DMS53 treated with DMSO at 0.1 percent for 48 hours (cell line): ENCODE results near the gene ZBTB39.

Experiments
- DNase-seq: peaks from one replicate; lab custom pipeline; 2025; ENCODE audit not compliant: unreplicated experiment; lab: John Stamatoyannopoulos, UW

The ZBTB39 gene

DNA sequence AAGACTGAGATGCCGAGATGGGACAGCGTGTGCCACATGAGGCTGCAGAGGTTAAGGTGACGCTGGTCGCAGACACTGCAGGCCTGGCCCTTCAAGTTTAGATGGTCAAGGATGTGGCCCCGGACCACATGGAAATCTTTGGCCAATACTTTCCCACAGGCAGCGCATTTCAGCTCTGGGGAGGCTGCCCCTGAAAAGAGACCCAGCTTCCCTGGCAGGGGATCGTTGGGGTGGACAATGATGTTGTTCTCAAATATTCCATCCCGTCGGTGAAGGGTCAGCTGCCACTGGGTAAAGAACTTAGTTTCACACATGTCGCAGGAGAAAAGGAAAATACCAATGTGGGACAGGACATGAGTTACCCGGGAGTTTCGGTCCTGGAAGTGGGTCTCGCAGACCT lies 3.0 kb downstream of the ZBTB39 start:
- no peak for DNase-seq

- peak; percentile 75 for DNase-seq
Measured at GRCh38 chr12:57001448-57001906, 4.9 kb downstream of the ZBTB39 start.

GRCh38 chr12:57000393-57000792 lies 6.0 kb downstream of the ZBTB39 start:
- no peak for DNase-seq

DNA sequence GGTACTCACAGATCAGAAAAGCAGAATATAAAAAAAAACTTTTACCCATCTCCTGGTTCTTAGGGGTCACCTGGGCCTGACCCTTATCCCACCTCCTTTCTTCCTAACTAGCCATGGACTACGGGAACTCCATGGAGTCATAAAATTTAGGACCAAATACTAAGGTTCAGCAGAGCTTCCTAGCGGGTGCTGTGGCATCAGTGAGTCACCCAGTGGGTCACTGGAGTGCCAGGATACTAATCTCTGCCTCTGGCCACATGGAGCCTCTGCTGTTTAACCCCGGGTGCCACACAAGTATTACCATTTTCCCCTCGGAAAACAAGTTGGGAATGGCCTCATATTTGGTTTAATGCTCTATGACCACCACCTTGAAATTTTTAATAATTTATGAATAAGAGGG lies 6.9 kb downstream of the ZBTB39 start:
- DNase-seq: no peak

- DNase-seq: no peak
Measured at GRCh38 chr12:56998981-56999380, 7.4 kb downstream of the ZBTB39 start.

GRCh38 chr12:56998316-56998715 lies 8.0 kb downstream of the ZBTB39 start:
- DNase-seq: no peak

DNA sequence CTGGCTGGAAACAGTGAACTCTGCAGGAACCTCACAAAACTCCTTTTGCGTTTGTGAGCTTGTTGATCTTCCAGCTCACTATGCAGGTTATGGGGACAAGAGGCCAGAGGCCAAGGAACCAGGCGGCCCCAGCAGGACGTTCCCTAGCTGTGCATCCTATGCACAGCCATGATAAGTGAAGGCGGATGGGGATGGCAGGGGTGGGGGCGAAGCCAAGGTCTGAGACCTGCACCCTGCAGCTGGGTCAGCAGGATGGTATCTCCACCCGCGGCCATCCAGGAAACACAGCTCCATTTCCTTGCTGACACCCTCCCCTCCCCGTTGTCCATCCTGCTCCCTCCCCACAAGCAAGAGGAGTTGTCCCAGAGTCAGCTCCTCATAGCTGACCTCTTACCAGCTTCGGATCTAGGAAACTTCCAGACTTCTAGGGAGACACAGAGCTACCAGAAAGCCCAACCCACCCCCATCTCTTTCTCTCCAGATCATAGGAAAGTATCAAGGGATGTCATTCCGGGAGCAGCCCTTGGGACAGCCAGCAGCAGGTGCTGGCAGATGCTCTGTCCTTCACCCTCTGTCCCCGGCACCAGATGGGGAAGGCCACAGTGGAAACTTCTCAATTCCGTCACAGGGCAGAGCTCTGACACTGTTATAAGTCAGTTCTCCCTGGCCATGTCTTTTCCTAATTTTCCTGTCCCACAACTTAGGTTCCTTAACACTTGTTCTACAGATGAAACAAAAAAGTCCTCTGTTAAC lies 9.4 kb downstream of the ZBTB39 start:
- DNase-seq: no peak

- DNase-seq: no peak
Measured at GRCh38 chr12:56995930-56996496, 10.3 kb downstream of the ZBTB39 start.

GRCh38 chr12:56995201-56995929 lies 11.0 kb downstream of the ZBTB39 start:
- no peak for DNase-seq

GRCh38 chr12:56994231-56994746 lies 12.1 kb downstream of the ZBTB39 start:
- no peak for DNase-seq

- no peak for DNase-seq
Measured at GRCh38 chr12:56993346-56993745, 13.0 kb downstream of the ZBTB39 start.

DNA sequence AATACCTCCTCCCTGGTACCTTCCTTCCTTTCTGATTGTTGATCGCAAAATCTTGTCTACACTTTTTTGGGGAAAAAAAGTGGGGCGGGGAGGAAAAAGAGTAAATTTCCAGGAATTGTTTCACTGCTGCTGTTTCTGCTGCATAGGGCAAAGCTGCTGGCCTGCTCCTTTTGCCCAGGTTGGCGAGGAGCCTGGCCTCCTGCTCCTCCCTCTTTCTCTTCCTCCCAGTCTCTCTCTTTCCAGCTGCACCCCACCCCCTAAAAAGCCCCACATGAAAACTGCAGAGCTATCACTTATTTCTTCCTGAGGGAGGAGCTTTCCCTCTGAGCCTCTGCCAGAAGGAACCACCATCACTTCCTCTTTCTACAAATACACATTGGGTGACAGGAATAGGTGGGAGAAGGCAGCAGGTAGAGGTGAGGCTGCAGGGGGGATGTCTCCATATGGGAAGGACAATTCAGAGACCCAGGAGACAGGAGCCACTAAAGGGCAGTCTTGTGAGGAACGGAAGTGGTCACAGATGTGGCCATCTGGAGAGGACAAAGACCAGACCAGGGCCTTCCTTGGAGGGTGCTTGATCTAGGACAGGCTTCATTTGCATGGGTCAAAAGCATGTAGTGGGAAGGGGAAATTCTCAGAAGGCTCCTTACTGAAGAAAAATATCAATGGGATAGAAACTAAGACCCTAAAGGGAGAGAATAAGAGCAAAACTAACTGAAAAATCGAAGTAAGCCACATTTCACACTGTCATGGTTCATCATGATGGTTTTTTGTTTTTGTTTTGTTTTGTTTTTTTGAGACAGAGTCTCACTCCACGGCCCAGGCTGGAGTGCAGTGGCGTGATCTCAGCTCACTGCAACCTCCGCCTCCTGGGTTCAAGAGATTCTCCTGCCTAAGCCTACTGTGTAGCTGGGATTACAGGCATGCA lies 14.8 kb downstream of the ZBTB39 start:
- DNase-seq: no peak

DNA sequence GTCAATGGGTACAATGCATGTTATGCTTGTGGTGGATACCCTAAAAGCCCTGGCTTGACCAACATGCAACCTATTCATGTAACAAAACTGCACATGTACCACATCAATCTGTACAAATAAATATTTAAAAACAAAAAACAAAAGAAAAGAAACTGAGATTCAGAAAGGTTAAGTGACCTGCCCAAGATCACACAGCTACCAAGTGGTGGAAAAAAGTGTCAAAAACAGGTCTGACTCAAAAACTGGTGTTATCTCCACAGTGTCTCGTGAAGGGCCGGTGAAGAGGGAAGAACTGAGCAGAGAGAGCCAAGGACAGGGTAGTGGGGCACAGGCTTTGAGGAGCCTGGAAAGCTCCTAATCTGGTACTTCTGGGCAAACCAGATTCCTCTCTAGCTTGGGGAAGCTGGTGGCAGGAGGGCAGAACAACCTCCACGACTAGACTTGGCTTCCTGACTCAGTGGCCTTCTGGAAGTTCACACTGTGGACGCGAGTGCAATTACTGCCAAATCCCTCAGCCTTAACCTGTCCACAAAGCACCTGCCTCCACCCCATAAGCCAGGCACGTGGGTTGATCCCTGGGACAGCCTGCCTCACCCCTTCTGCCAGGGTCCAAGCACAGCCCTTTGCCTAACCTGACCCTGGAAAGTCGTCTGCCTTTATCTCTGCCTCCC lies 15.6 kb downstream of the ZBTB39 start:
- DNase-seq: no peak

- DNase-seq: no peak
Measured at GRCh38 chr12:56989861-56990610, 16.3 kb downstream of the ZBTB39 start.

GRCh38 chr12:56988207-56988739 lies 18.1 kb downstream of the ZBTB39 start:
- DNase-seq: no peak

GRCh38 chr12:56987551-56988053 lies 18.7 kb downstream of the ZBTB39 start:
- peak; percentile 86 for DNase-seq

DNA sequence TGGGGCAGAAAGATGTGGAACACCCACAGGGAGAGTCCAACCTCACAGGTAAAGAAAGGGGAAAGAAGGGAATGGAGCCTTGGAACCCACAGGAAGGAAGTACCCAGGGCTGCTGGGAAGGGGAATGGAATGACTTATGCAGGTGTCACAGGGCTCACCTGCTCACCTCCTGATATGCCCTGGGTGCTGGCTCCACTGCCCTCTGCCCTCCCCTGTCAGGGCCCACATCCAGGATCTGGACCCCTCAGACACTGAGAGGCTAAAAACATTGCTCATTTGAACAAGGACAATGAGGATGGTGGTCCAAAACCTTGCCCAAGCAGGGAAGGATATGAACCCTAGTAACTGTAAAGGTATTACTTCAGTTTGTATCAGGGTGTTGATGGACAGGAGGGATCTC lies 19.3 kb downstream of the ZBTB39 start:
- DNase-seq: no peak

DNA sequence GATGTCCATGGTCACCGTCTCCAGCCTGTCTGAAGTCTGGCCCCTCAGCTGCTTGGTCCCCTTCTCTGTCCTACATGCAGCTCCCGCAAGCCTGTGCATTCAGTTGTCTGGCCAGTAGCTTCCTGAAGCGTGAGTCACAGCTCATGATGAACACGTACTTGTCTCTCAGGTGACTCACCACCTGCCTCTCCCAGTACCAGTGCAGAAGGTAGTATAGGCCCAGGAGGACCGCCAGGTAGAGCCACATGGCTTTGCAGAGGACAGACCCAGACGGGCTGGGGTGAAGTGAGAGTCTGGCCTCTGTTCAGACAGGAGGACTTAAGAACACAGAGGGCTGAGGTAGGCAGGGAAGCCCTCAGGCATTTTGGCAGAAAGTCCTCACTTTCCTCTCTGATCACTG lies 20.6 kb downstream of the ZBTB39 start:
- peak; percentile 97 for DNase-seq

- no peak for DNase-seq
Measured at GRCh38 chr12:56983386-56983785, 23.0 kb downstream of the ZBTB39 start.
